HL-60 (cell line): ENCODE data around the gene DNAJB12.

Source experiments
- GABPA ChIP-seq: IDR thresholded peaks from 2 replicates; pipeline ENCODE4 v1.6.1; 2012; ENCODE audit warnings: low read depth
- POLR2AphosphoS5 ChIP-seq: IDR thresholded peaks from 2 replicates; pipeline ENCODE4 v1.6.1; 2012; ENCODE audit warnings: low read depth
- REST ChIP-seq: IDR thresholded peaks from 2 replicates; pipeline ENCODE4 v1.6.1; 2012; ENCODE audit warnings: low read depth; ENCODE audit not compliant: insufficient replicate concordance
- TF ChIP-seq, protein P1 (sequence below): IDR thresholded peaks from one replicate; pipeline ENCODE4 v1.5.1; 2011; ENCODE audit warnings: low read length, control low read depth, inconsistent platforms; ENCODE audit not compliant: insufficient read depth

DNA sequence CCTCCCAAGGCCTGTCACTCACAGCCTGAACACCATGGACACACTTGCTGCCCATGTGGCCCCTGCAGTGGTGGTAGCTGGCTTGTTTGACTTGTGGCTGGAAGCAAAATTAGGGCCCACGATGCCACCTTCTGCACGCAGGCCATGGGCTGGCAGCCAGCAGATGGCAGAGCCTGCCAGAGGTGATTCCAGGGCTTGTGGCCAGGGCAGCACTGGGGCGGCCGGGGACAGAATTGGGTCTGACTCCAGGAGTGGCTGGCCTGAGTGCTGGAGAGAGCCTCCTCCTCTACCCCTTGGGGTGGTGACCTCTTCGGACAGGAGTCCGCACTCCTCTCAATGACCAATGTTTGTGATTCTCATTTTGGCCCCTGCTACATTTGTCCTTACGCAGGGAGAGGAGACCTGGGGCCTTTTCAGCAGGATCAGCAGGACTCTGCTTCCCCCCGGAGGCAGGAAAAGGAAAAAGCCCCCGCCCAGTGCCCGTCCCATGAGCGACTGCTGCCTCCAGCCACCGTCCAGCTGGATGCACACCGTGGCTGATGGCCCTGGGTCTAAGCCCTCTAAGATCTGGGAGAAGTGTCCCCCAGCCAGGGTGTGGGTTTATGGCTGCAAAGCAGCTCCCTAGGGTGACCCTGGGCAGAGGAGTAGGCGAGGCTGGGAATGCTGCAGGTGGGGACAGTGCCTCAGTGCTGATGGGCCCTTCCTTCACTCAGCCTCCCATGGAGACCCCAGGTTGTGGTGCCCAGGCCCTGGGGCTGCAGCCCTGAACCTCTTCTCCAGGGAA, 26.5 kb downstream of the DNAJB12 start:
- TF ChIP-seq, protein P1, sequence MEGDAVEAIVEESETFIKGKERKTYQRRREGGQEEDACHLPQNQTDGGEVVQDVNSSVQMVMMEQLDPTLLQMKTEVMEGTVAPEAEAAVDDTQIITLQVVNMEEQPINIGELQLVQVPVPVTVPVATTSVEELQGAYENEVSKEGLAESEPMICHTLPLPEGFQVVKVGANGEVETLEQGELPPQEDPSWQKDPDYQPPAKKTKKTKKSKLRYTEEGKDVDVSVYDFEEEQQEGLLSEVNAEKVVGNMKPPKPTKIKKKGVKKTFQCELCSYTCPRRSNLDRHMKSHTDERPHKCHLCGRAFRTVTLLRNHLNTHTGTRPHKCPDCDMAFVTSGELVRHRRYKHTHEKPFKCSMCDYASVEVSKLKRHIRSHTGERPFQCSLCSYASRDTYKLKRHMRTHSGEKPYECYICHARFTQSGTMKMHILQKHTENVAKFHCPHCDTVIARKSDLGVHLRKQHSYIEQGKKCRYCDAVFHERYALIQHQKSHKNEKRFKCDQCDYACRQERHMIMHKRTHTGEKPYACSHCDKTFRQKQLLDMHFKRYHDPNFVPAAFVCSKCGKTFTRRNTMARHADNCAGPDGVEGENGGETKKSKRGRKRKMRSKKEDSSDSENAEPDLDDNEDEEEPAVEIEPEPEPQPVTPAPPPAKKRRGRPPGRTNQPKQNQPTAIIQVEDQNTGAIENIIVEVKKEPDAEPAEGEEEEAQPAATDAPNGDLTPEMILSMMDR, result no peak
- no peak for TF ChIP-seq GABPA
- no peak; the same call in 1 of the 2 replicates for TF ChIP-seq POLR2AphosphoS5
- TF ChIP-seq REST, result no peak
